HFF-Myc (cell line): ENCODE results near the gene ALK.

Experiments used
- DNase-seq: peaks from one replicate; pipeline ENCODE4 v3.0.0-alpha.2; 2011; ENCODE audit warnings: low read depth; ENCODE audit errors: extremely low read depth
- H3K4me3 ChIP-seq: replicated peaks from 2 replicates; pipeline ENCODE4 v1.5.1; 2011; ENCODE audit warnings: low read depth, mild to moderate bottlenecking, control low read depth, low read length
- CTCF ChIP-seq: IDR thresholded peaks from 2 replicates; pipeline ENCODE4 v1.5.1; 2012; ENCODE audit warnings: mild to moderate bottlenecking, low read depth, low read length, control low read depth; ENCODE audit errors: missing control alignments

Gene ALK

GRCh38 chr2:29660201-29660600 is 261.2 kb downstream of the ALK start:
- no peak overlapping the region for H3K4me3 ChIP-seq
- no peak for TF ChIP-seq CTCF
- no peak for DNase-seq

GRCh38 chr2:29659178-29659577 is 262.2 kb downstream of the ALK start:
- no peak for TF ChIP-seq CTCF
- no peak for DNase-seq
- H3K4me3 ChIP-seq = no peak overlapping the region

- DNase-seq = no peak
- TF ChIP-seq CTCF = no peak
- H3K4me3 ChIP-seq = no peak overlapping the region
These were observed 263.7 kb downstream of the ALK start for GRCh38 chr2:29657674-29658073.

GRCh38 chr2:29655391-29656086 is 265.8 kb downstream of the ALK start:
- TF ChIP-seq CTCF = no peak
- H3K4me3 ChIP-seq = no peak overlapping the region

GRCh38 chr2:29650631-29651097 is 270.7 kb downstream of the ALK start:
- DNase-seq = no peak
- H3K4me3 ChIP-seq = no peak overlapping the region
- no peak for TF ChIP-seq CTCF

More at GRCh38 chr2:29655391-29656086, 265.8 kb downstream of the ALK start:
- DNase-seq = no peak

GRCh38 chr2:29644949-29645348 is 276.4 kb downstream of the ALK start:
- no peak for DNase-seq
- no peak for TF ChIP-seq CTCF
- H3K4me3 ChIP-seq = no peak overlapping the region

GRCh38 chr2:29643196-29643595 is 278.2 kb downstream of the ALK start:
- no peak for TF ChIP-seq CTCF
- no peak overlapping the region for H3K4me3 ChIP-seq
- DNase-seq = no peak
